SK-N-SH treated with all-trans-retinoic acid at 6 μM for 48 hours (cell line): ENCODE results near the gene GBE1.

Experiments
- BACH2 ChIP-seq: fragments of 250-450 bp; sonication (Bioruptor Pico); IDR thresholded peaks from 2 replicates; pipeline ENCODE4 v1.9.0; 2021; ENCODE audit warnings: mild to moderate bottlenecking, borderline replicate concordance
- GLIS3 ChIP-seq: fragments of 250-450 bp; sonication (Bioruptor Pico); IDR thresholded peaks from 2 replicates; pipeline ENCODE4 v1.5.0; 2020; ENCODE audit warnings: mild to moderate bottlenecking, moderate library complexity
- PPARA ChIP-seq: fragments of 250-450 bp; sonication (Bioruptor Pico); IDR thresholded peaks from 2 replicates; pipeline ENCODE4 v1.5.0; 2020; ENCODE audit warnings: mild to moderate bottlenecking, borderline replicate concordance
- TSHZ2 ChIP-seq: fragments of 250-450 bp; sonication (Bioruptor Pico); IDR thresholded peaks from 2 replicates; pipeline ENCODE4 v1.5.0; 2020; ENCODE audit warnings: mild to moderate bottlenecking, moderate library complexity
- ZFP3 ChIP-seq: fragments of 250-450 bp; sonication (Bioruptor Pico); IDR thresholded peaks from 2 replicates; pipeline ENCODE4 v1.5.0; 2020; ENCODE audit warnings: mild to moderate bottlenecking, moderate library complexity
- ZNF8 ChIP-seq: fragments of 450-650 bp; formaldehyde crosslinking; IDR thresholded peaks from 2 replicates; pipeline ENCODE4 v1.5.0; 2020; ENCODE audit warnings: mild to moderate bottlenecking, moderate library complexity
- TF ChIP-seq, protein P1 (sequence below): fragments of 250-450 bp; sonication (Bioruptor Pico); IDR thresholded peaks from 2 replicates; pipeline ENCODE4 v1.5.1; 2020; ENCODE audit warnings: low read depth, mild to moderate bottlenecking, moderate library complexity

GRCh38 chr3:81778678-81779182 is 17.3 kb upstream of the GBE1 start:
- TF ChIP-seq ZFP3 (no peak), GLIS3 (CRISPR knock-in tag) (no peak), ZNF8 (CRISPR knock-in tag) (no peak), PPARA (no peak), TSHZ2 (CRISPR knock-in tag) (no peak), BACH2 (CRISPR knock-in tag) (no peak)
- TF ChIP-seq, protein P1, sequence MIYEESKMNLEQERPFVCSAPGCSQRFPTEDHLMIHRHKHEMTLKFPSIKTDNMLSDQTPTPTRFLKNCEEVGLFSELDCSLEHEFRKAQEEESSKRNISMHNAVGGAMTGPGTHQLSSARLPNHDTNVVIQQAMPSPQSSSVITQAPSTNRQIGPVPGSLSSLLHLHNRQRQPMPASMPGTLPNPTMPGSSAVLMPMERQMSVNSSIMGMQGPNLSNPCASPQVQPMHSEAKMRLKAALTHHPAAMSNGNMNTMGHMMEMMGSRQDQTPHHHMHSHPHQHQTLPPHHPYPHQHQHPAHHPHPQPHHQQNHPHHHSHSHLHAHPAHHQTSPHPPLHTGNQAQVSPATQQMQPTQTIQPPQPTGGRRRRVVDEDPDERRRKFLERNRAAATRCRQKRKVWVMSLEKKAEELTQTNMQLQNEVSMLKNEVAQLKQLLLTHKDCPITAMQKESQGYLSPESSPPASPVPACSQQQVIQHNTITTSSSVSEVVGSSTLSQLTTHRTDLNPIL (CRISPR knock-in tag): no peak
